HepG2 (cell line): ENCODE data around the gene FAM43A. TPM values are rescaled to one million over a fixed set of nuclear protein-coding genes. Genes with fewer than 3 reads are reported as not detected.

ENCODE experiments used
- ATF7 ChIP-seq, 2 experiments: fragments of 450-650 bp in 1 of 2; sonication (generic) in 1 of 2; formaldehyde crosslinking in 1 of 2; IDR thresholded peaks; 2 replicates each; pipeline versions ENCODE4 v1.4.0 to v1.6.1; 2016 to 2020; ENCODE audit warnings: antibody characterized with exemption in 1 of 2, mild to moderate bottlenecking in 1 of 2, missing genetic modification reagents in 1 of 2
- ATF7-NPFF ChIP-seq: sonication (generic); formaldehyde crosslinking; IDR thresholded peaks from 2 replicates; pipeline ENCODE4 v1.8.1; 2023; ENCODE audit warnings: mild to moderate bottlenecking, low read depth, missing genetic modification reagents, moderate library complexity
- GATA4 ChIP-seq: sonication (generic); IDR thresholded peaks from 2 replicates; pipeline ENCODE4 v1.6.1; 2016; ENCODE audit warnings: antibody characterized with exemption, low read depth, borderline replicate concordance
- GMEB2 ChIP-seq: IDR thresholded peaks from 2 replicates; pipeline ENCODE4 v1.6.1; 2016; ENCODE audit warnings: missing biosample characterization, missing genetic modification reagents, low read depth
- GPBP1L1 ChIP-seq: sonication (generic); formaldehyde crosslinking; IDR thresholded peaks from 2 replicates; pipeline ENCODE4 v1.5.0; 2020; ENCODE audit warnings: mild to moderate bottlenecking, missing genetic modification reagents
- HMG20B ChIP-seq: conservative IDR thresholded peaks from 2 replicates; pipeline ENCODE4 v1.6.1; 2016; ENCODE audit warnings: missing genetic modification reagents, missing compliant biosample characterization
- HNRNPK ChIP-seq: fragments of 200-400 bp; formaldehyde crosslinking; IDR thresholded peaks from 2 replicates; pipeline ENCODE4 v1.6.1; 2018; ENCODE audit warnings: low read length, low read depth, moderate library complexity, mild to moderate bottlenecking; ENCODE audit not compliant: poor library complexity, severe bottlenecking
- HOXA7 ChIP-seq: sonication (generic); formaldehyde crosslinking; IDR thresholded peaks from 2 replicates; pipeline ENCODE4 v1.8.1; 2022; ENCODE audit warnings: mild to moderate bottlenecking, missing genetic modification reagents, moderate library complexity
- NAIF1 ChIP-seq: sonication (generic); formaldehyde crosslinking; IDR thresholded peaks from 2 replicates; pipeline ENCODE4 v1.5.0; 2020; ENCODE audit warnings: mild to moderate bottlenecking, missing genetic modification reagents, borderline replicate concordance
- PAX8 ChIP-seq: sonication (generic); formaldehyde crosslinking; IDR thresholded peaks from 2 replicates; pipeline ENCODE4 v1.8.0; 2022; ENCODE audit warnings: mild to moderate bottlenecking, missing genetic modification reagents, borderline replicate concordance
- ZFY ChIP-seq: sonication (generic); formaldehyde crosslinking; IDR thresholded peaks from 2 replicates; pipeline ENCODE4 v1.4.0; 2020; ENCODE audit warnings: missing genetic modification reagents
- ZMAT3 ChIP-seq: sonication (generic); formaldehyde crosslinking; conservative IDR thresholded peaks from 2 replicates; pipeline ENCODE4 v1.7.0; 2021; ENCODE audit warnings: missing genetic modification reagents
- ZNF142 ChIP-seq: sonication (generic); formaldehyde crosslinking; IDR thresholded peaks from 2 replicates; pipeline ENCODE4 v1.4.0; 2020; ENCODE audit warnings: missing genetic modification reagents
- ZNF781 ChIP-seq: sonication (generic); formaldehyde crosslinking; IDR thresholded peaks from 2 replicates; pipeline ENCODE4 v1.5.1; 2020; ENCODE audit warnings: borderline replicate concordance, mild to moderate bottlenecking, missing genetic modification reagents; ENCODE audit errors: not compliant biosample characterization
- ZNF782 ChIP-seq: sonication (generic); formaldehyde crosslinking; IDR thresholded peaks from 2 replicates; pipeline ENCODE4 v1.4.0; 2020; ENCODE audit warnings: missing genetic modification reagents, mild to moderate bottlenecking, borderline replicate concordance
- ZNF816 ChIP-seq: sonication (generic); formaldehyde crosslinking; IDR thresholded peaks from 2 replicates; pipeline ENCODE4 v1.8.0; 2022; ENCODE audit warnings: missing genetic modification reagents, mild to moderate bottlenecking, borderline replicate concordance
- polyA plus RNA-seq, 8 experiments: library from polyadenylated mRNA; depleted of rRNA in 3 of 8; stranded (reverse) in 7 of 8; unstranded in 1 of 8; fragments of >200 nt; fragmentation: Illumina TruSeq in 4 of 8; extraction: Trizol in 4 of 8; gene quantifications; 2 replicates each; pipeline versions ENCODE4 v1.2.1 to v1.2.3, GENCODE V29; 2011 to 2016; ENCODE audit warnings: low read depth in 4 of 8, missing spikeins in 1 of 8, mixed read lengths in 1 of 8; ENCODE audit not compliant: insufficient read depth in 1 of 8
- total RNA-seq, 5 experiments: library from RNA; depleted of rRNA; stranded (reverse); fragments of >200 nt; fragmentation: Illumina TruSeq; extraction: Trizol; gene quantifications; 2 replicates each; pipeline ENCODE4 v1.2.3, GENCODE V29; 2016; ENCODE audit warnings: low read depth in 1 of 5
- TF ChIP-seq, protein P1 (sequence below): sonication (generic); formaldehyde crosslinking; IDR thresholded peaks from 2 replicates; pipeline ENCODE4 v1.5.1; 2020; ENCODE audit warnings: missing genetic modification reagents, mild to moderate bottlenecking, borderline replicate concordance

Gene FAM43A
- total and polyA plus RNA-seq, 2 of the 13 experiments (the other 11 are each of a cell fraction or from before 2014, with no cell fraction given), result 0.91 to 1.8 TPM

GRCh38 chr3:194682694-194683310, 2.9 kb upstream of the FAM43A start (continued):
- TF ChIP-seq GATA4 (no peak), PAX8 (no peak), GMEB2 (CRISPR knock-in tag) (no peak), ZNF816 (CRISPR knock-in tag) (no peak), ATF7 (IDR thresholded peaks at IDR 0.05) (no peak), ATF7 (CRISPR knock-in tag; IDR thresholded peaks at IDR 0.05) (no peak), ZNF782 (CRISPR knock-in tag) (no peak), HMG20B (CRISPR knock-in tag) (no peak), ZMAT3 (CRISPR knock-in tag) (no peak), NAIF1 (no peak), ATF7-NPFF (CRISPR knock-in tag) (no peak), HNRNPK (no peak), ZNF142 (CRISPR knock-in tag) (no peak), ZFY (CRISPR knock-in tag) (no peak; the same call in 1 of the 2 replicates), ZNF781 (CRISPR knock-in tag) (no peak), HOXA7 (no peak), GPBP1L1 (no peak)
- TF ChIP-seq, protein P1, sequence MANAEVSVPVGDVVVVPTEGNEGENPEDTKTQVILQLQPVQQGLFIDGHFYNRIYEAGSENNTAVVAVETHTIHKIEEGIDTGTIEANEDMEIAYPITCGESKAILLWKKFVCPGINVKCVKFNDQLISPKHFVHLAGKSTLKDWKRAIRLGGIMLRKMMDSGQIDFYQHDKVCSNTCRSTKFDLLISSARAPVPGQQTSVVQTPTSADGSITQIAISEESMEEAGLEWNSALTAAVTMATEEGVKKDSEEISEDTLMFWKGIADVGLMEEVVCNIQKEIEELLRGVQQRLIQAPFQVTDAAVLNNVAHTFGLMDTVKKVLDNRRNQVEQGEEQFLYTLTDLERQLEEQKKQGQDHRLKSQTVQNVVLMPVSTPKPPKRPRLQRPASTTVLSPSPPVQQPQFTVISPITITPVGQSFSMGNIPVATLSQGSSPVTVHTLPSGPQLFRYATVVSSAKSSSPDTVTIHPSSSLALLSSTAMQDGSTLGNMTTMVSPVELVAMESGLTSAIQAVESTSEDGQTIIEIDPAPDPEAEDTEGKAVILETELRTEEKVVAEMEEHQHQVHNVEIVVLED (CRISPR knock-in tag), result 0 out of 2 replicates have a peak, but pooled peaks have one; percentile 22
